SK-N-SH treated with all-trans-retinoic acid at 6 μM for 48 hours (cell line): Measurements from ENCODE around the gene AUTS2.

Experiments used
- ATAC-seq: fragments of 200-7000 bp; cut with Tn5 transposase; 3 replicates; pipeline ENCODE4 v1.9.1; 2020; ENCODE audit warnings: mild to moderate bottlenecking, moderate library complexity
- ARNTL ChIP-seq: fragments of 450-650 bp; formaldehyde crosslinking; IDR thresholded peaks from 2 replicates; pipeline ENCODE4 v1.5.0; 2020; ENCODE audit warnings: low read depth, mild to moderate bottlenecking, moderate library complexity, borderline replicate concordance
- BACH2 ChIP-seq: fragments of 250-450 bp; sonication (Bioruptor Pico); IDR thresholded peaks from 2 replicates; pipeline ENCODE4 v1.9.0; 2021; ENCODE audit warnings: mild to moderate bottlenecking, borderline replicate concordance
- CSDC2 ChIP-seq: fragments of 250-450 bp; sonication (Bioruptor Pico); IDR thresholded peaks from 2 replicates; pipeline ENCODE4 v1.5.0; 2020; ENCODE audit warnings: mild to moderate bottlenecking, moderate library complexity
- ESRRG ChIP-seq: fragments of 250-450 bp; sonication (Bioruptor Pico); IDR thresholded peaks from 2 replicates; pipeline ENCODE4 v1.6.1; 2021; ENCODE audit warnings: mild to moderate bottlenecking
- GLIS3 ChIP-seq: fragments of 250-450 bp; sonication (Bioruptor Pico); IDR thresholded peaks from 2 replicates; pipeline ENCODE4 v1.5.0; 2020; ENCODE audit warnings: mild to moderate bottlenecking, moderate library complexity
- ISL1 ChIP-seq: fragments of 250-450 bp; sonication (Bioruptor Pico); IDR thresholded peaks from 2 replicates; pipeline ENCODE4 v2.1.2; 2022; ENCODE audit warnings: mild to moderate bottlenecking, moderate library complexity
- OSR1 ChIP-seq: fragments of 250-450 bp; sonication (Bioruptor Pico); IDR thresholded peaks from 2 replicates; pipeline ENCODE4 v1.8.0; 2022; ENCODE audit warnings: moderate library complexity, mild to moderate bottlenecking, inconsistent platforms
- PPARA ChIP-seq: fragments of 250-450 bp; sonication (Bioruptor Pico); IDR thresholded peaks from 2 replicates; pipeline ENCODE4 v1.5.0; 2020; ENCODE audit warnings: mild to moderate bottlenecking, borderline replicate concordance
- RARB ChIP-seq: fragments of 250-450 bp; sonication (Bioruptor Pico); IDR thresholded peaks from 2 replicates; pipeline ENCODE4 v1.8.0; 2021; ENCODE audit warnings: mild to moderate bottlenecking, moderate library complexity
- TCF4 ChIP-seq: fragments of 250-450 bp; sonication (Bioruptor Pico); IDR thresholded peaks from 2 replicates; pipeline ENCODE4 v1.8.0; 2021; ENCODE audit warnings: mild to moderate bottlenecking, moderate library complexity, borderline replicate concordance
- TOX ChIP-seq: fragments of 250-450 bp; sonication (Bioruptor Pico); IDR thresholded peaks from 2 replicates; pipeline ENCODE4 v1.8.0; 2021; ENCODE audit warnings: mild to moderate bottlenecking, moderate library complexity, borderline replicate concordance
- TSHZ2 ChIP-seq: fragments of 250-450 bp; sonication (Bioruptor Pico); IDR thresholded peaks from 2 replicates; pipeline ENCODE4 v1.5.0; 2020; ENCODE audit warnings: mild to moderate bottlenecking, moderate library complexity
- ZFP3 ChIP-seq: fragments of 250-450 bp; sonication (Bioruptor Pico); IDR thresholded peaks from 2 replicates; pipeline ENCODE4 v1.5.0; 2020; ENCODE audit warnings: mild to moderate bottlenecking, moderate library complexity
- ZFP30 ChIP-seq: fragments of 450-650 bp; formaldehyde crosslinking; IDR thresholded peaks from 2 replicates; pipeline ENCODE4 v1.5.0; 2022; ENCODE audit warnings: mild to moderate bottlenecking, moderate library complexity
- ZNF70 ChIP-seq: fragments of 450-650 bp; formaldehyde crosslinking; IDR thresholded peaks from 2 replicates; pipeline ENCODE4 v1.5.0; 2020; ENCODE audit warnings: mild to moderate bottlenecking, moderate library complexity
- ZNF8 ChIP-seq: fragments of 450-650 bp; formaldehyde crosslinking; IDR thresholded peaks from 2 replicates; pipeline ENCODE4 v1.5.0; 2020; ENCODE audit warnings: mild to moderate bottlenecking, moderate library complexity
- TF ChIP-seq, protein P1 (sequence below): fragments of 250-450 bp; sonication (Bioruptor Pico); IDR thresholded peaks from 2 replicates; pipeline ENCODE4 v1.5.1; 2020; ENCODE audit warnings: low read depth, mild to moderate bottlenecking, moderate library complexity
- TF ChIP-seq, protein P2 (sequence below): fragments of 250-450 bp; sonication (Bioruptor Pico); IDR thresholded peaks from 2 replicates; pipeline ENCODE4 v1.8.0; 2020; ENCODE audit warnings: mild to moderate bottlenecking, moderate library complexity, borderline replicate concordance
- TF ChIP-seq, protein P3 (sequence below): fragments of 250-450 bp; sonication (Bioruptor Pico); IDR thresholded peaks from 2 replicates; pipeline ENCODE4 v1.5.1; 2021; ENCODE audit warnings: mild to moderate bottlenecking, moderate library complexity

Gene AUTS2

DNA sequence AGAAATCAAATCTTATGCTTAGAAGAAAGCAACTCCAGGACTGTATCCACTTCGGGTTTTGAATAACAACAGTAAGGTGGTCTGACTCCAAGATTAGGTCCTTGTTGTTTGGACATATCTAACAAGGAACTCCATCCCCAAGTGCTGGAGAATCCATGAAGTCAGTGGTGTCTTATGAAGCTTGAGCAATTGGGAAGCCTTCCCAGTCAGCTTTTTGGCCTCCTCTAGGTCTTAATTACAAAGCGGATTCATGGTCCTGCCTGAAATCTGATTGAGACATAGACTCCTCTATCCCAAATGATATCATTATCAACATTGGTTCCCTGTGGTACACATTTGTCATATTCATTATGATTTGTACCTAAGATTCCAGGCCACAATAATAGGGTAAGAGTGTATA lies 642.6 kb downstream of the AUTS2 start:
- no peak for TF ChIP-seq BACH2 (CRISPR knock-in tag)
- no peak for TF ChIP-seq TCF4 (CRISPR knock-in tag)
- no peak for TF ChIP-seq ZNF8 (CRISPR knock-in tag)
- TF ChIP-seq RARB (CRISPR knock-in tag), result no peak
- no peak for TF ChIP-seq ESRRG (CRISPR knock-in tag)
- TF ChIP-seq, protein P1, sequence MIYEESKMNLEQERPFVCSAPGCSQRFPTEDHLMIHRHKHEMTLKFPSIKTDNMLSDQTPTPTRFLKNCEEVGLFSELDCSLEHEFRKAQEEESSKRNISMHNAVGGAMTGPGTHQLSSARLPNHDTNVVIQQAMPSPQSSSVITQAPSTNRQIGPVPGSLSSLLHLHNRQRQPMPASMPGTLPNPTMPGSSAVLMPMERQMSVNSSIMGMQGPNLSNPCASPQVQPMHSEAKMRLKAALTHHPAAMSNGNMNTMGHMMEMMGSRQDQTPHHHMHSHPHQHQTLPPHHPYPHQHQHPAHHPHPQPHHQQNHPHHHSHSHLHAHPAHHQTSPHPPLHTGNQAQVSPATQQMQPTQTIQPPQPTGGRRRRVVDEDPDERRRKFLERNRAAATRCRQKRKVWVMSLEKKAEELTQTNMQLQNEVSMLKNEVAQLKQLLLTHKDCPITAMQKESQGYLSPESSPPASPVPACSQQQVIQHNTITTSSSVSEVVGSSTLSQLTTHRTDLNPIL (CRISPR knock-in tag), result no peak
- no peak for TF ChIP-seq ZNF70 (CRISPR knock-in tag)
- no peak for TF ChIP-seq ARNTL (CRISPR knock-in tag)
- no peak for TF ChIP-seq ZFP30 (CRISPR knock-in tag)
- no peak for TF ChIP-seq GLIS3 (CRISPR knock-in tag)
- TF ChIP-seq, protein P2, sequence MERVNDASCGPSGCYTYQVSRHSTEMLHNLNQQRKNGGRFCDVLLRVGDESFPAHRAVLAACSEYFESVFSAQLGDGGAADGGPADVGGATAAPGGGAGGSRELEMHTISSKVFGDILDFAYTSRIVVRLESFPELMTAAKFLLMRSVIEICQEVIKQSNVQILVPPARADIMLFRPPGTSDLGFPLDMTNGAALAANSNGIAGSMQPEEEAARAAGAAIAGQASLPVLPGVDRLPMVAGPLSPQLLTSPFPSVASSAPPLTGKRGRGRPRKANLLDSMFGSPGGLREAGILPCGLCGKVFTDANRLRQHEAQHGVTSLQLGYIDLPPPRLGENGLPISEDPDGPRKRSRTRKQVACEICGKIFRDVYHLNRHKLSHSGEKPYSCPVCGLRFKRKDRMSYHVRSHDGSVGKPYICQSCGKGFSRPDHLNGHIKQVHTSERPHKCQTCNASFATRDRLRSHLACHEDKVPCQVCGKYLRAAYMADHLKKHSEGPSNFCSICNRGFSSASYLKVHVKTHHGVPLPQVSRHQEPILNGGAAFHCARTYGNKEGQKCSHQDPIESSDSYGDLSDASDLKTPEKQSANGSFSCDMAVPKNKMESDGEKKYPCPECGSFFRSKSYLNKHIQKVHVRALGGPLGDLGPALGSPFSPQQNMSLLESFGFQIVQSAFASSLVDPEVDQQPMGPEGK (CRISPR knock-in tag), result no peak
- no peak for TF ChIP-seq CSDC2 (CRISPR knock-in tag)
- no peak for TF ChIP-seq TOX (CRISPR knock-in tag)
- no peak for TF ChIP-seq TSHZ2
- ATAC-seq, result no peak

GRCh38 chr7:70241536-70242175 lies 643.4 kb downstream of the AUTS2 start:
- TF ChIP-seq, protein P2 (CRISPR knock-in tag), result no peak
- no peak for TF ChIP-seq OSR1 (CRISPR knock-in tag)
- TF ChIP-seq RARB (CRISPR knock-in tag), result no peak
- TF ChIP-seq, protein P3, sequence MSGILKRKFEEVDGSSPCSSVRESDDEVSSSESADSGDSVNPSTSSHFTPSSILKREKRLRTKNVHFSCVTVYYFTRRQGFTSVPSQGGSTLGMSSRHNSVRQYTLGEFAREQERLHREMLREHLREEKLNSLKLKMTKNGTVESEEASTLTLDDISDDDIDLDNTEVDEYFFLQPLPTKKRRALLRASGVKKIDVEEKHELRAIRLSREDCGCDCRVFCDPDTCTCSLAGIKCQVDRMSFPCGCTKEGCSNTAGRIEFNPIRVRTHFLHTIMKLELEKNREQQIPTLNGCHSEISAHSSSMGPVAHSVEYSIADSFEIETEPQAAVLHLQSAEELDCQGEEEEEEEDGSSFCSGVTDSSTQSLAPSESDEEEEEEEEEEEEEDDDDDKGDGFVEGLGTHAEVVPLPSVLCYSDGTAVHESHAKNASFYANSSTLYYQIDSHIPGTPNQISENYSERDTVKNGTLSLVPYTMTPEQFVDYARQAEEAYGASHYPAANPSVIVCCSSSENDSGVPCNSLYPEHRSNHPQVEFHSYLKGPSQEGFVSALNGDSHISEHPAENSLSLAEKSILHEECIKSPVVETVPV (CRISPR knock-in tag), result no peak
- TF ChIP-seq PPARA (CRISPR knock-in tag), result no peak
- no peak for TF ChIP-seq ZFP3 (CRISPR knock-in tag)
- TF ChIP-seq TSHZ2, result no peak
- no peak for TF ChIP-seq BACH2 (CRISPR knock-in tag)
- TF ChIP-seq ISL1 (CRISPR knock-in tag), result no peak
- TF ChIP-seq, all 23 proteins: peak for 0
- no peak for ATAC-seq
